Measurements from ENCODE around the gene SIGLEC10. TPM values are rescaled to one million over a fixed set of nuclear protein-coding genes. Genes with fewer than 3 reads are reported as not detected.

The SIGLEC10 gene
- polyA plus RNA-seq, 1 donor (not counting 4 experiments of a cell fraction or from before 2014, with no cell fraction given) = not detected

DNA sequence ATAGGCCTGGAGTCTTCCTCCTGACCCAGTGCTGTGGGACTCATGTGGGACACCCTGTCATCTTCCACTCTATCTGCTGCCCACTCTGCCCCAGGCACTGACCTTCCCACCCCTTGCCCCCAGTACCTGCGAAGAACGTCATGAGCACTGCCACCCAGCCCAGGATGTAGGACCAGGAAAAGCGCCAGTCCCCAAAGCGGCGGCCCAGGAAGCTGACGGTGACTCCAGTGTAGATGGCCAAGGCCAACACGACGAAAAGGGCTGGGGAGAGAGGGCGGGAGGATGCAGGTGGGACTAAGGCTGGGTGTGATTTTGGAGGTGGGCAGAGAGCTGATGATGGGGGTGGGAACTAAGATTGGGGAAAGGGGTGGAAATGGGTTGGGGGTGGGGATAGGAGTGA is 37.1 kb downstream of the SIGLEC10 start:
- dilution Hi-C loops (cut with MboI; ENCODE audit: extremely low pct_ligation_motif_present, low sequenced_read_pairs) = no loop called here
- no peak overlapping the region for H3K4me2 ChIP-seq (ENCODE audit: control insufficient read depth, extremely low read depth, insufficient read depth, low read depth, low read length)
- no peak overlapping the region for H3K4me3 ChIP-seq (ENCODE audit: control insufficient read depth in 2 of 3, extremely low read depth in 1 of 3, insufficient read depth in 2 of 3, low read depth in 1 of 3, low read length in 3 of 3)
- no peaks in the 10 kb centered on the region for H3K79me2 ChIP-seq (ENCODE audit: control insufficient read depth, insufficient read depth, low read length)
- peaks cover 2% of the 10 kb centered on the region for H3K9me3 ChIP-seq (ENCODE audit: control insufficient read depth, low read depth, low read length)
- H3K9me1 ChIP-seq (ENCODE audit: control insufficient read depth, extremely low read depth, insufficient read depth, low read length) = no peaks in the 10 kb centered on the region
- H3K27me3 ChIP-seq (ENCODE audit: control insufficient read depth, extremely low read depth, insufficient read depth, low read length) = no peaks in the 10 kb centered on the region
- H3K27ac ChIP-seq (ENCODE audit: control insufficient read depth, insufficient read depth, low read length) = no peak overlapping the region
- H4K20me1 ChIP-seq (ENCODE audit: control insufficient read depth, extremely low read depth, insufficient read depth, low read length) = no peaks in the 10 kb centered on the region
- H3K9ac ChIP-seq (ENCODE audit: control insufficient read depth, extremely low read depth, insufficient read depth, low read length) = no peak overlapping the region
- H2AFZ ChIP-seq (ENCODE audit: control insufficient read depth, low read length) = no peak overlapping the region
- no peaks in the 10 kb centered on the region for H3K36me3 ChIP-seq (ENCODE audit: control insufficient read depth in 2 of 2, extremely low read depth in 1 of 2, insufficient read depth in 2 of 2, low read length in 2 of 2)
- DNase-seq (ENCODE audit: low read depth, low spot score) = no peak
- FAIRE-seq = no peak
- TF ChIP-seq, protein P1, sequence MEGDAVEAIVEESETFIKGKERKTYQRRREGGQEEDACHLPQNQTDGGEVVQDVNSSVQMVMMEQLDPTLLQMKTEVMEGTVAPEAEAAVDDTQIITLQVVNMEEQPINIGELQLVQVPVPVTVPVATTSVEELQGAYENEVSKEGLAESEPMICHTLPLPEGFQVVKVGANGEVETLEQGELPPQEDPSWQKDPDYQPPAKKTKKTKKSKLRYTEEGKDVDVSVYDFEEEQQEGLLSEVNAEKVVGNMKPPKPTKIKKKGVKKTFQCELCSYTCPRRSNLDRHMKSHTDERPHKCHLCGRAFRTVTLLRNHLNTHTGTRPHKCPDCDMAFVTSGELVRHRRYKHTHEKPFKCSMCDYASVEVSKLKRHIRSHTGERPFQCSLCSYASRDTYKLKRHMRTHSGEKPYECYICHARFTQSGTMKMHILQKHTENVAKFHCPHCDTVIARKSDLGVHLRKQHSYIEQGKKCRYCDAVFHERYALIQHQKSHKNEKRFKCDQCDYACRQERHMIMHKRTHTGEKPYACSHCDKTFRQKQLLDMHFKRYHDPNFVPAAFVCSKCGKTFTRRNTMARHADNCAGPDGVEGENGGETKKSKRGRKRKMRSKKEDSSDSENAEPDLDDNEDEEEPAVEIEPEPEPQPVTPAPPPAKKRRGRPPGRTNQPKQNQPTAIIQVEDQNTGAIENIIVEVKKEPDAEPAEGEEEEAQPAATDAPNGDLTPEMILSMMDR (optimal IDR thresholded peaks at IDR 0.05 in 1 of 3, IDR thresholded peaks at IDR 0.05 in 1 of 3, conservative IDR thresholded peaks at IDR 0.05 in 1 of 3; ENCODE audit: extremely low read depth in 1 of 3, insufficient read depth in 2 of 3, low read length in 3 of 3) = no peak
- no peak for TF ChIP-seq EZH2 (IDR thresholded peaks at IDR 0.05; ENCODE audit: low read length)
- H3K4me1 ChIP-seq (ENCODE audit: control insufficient read depth, extremely low read depth, insufficient read depth, low read length) = no peaks in the 10 kb centered on the region

DNA sequence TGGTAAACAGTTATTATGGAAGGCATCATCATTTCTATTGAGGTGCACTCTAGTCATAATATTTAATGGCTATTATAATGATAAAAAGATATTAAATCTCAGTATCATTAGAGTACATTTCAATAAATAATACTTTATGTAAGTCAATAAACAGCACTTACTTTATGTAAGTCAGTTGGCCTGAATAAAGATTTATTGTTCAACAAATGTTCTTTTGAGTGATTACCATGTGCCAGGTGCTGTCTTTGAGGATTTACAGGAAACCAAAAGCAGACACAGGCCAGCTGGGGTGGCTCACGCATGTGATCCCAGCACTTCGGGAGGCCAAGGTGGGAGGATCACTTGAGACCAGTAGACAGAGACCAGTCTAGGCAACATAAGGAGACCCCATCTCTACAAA is 40.0 kb downstream of the SIGLEC10 start:
- FAIRE-seq (no peak), DNase-seq (ENCODE audit: low read depth, low spot score) (no peak)
- H3K27me3 ChIP-seq (ENCODE audit: control insufficient read depth, extremely low read depth, insufficient read depth, low read length) = no peaks in the 10 kb centered on the region
- H3K27ac ChIP-seq (ENCODE audit: control insufficient read depth, insufficient read depth, low read length) = no peak overlapping the region
- no peak overlapping the region for H3K4me2 ChIP-seq (ENCODE audit: control insufficient read depth, extremely low read depth, insufficient read depth, low read depth, low read length)
- no peaks in the 10 kb centered on the region for H3K4me1 ChIP-seq (ENCODE audit: control insufficient read depth, extremely low read depth, insufficient read depth, low read length)
- H3K79me2 ChIP-seq (ENCODE audit: control insufficient read depth, insufficient read depth, low read length) = no peaks in the 10 kb centered on the region
- H3K36me3 ChIP-seq (ENCODE audit: control insufficient read depth in 2 of 2, extremely low read depth in 1 of 2, insufficient read depth in 2 of 2, low read length in 2 of 2) = no peaks in the 10 kb centered on the region
- no peak overlapping the region for H3K9ac ChIP-seq (ENCODE audit: control insufficient read depth, extremely low read depth, insufficient read depth, low read length)
- H3K9me1 ChIP-seq (ENCODE audit: control insufficient read depth, extremely low read depth, insufficient read depth, low read length) = no peaks in the 10 kb centered on the region
- H4K20me1 ChIP-seq (ENCODE audit: control insufficient read depth, extremely low read depth, insufficient read depth, low read length) = no peaks in the 10 kb centered on the region
- no peak overlapping the region for H3K4me3 ChIP-seq (ENCODE audit: control insufficient read depth in 2 of 3, extremely low read depth in 1 of 3, insufficient read depth in 2 of 3, low read depth in 1 of 3, low read length in 3 of 3)
- no peak overlapping the region for H2AFZ ChIP-seq (ENCODE audit: control insufficient read depth, low read length)
- dilution Hi-C loops (cut with MboI; ENCODE audit: extremely low pct_ligation_motif_present, low sequenced_read_pairs) = no loop called here
- no peak for TF ChIP-seq EZH2 (IDR thresholded peaks at IDR 0.05; ENCODE audit: low read length)
- TF ChIP-seq, protein P1 (optimal IDR thresholded peaks at IDR 0.05 in 1 of 3, IDR thresholded peaks at IDR 0.05 in 1 of 3, conservative IDR thresholded peaks at IDR 0.05 in 1 of 3; ENCODE audit: extremely low read depth in 1 of 3, insufficient read depth in 2 of 3, low read length in 3 of 3) = no peak
- peaks cover 2% of the 10 kb centered on the region for H3K9me3 ChIP-seq (ENCODE audit: control insufficient read depth, low read depth, low read length)
